A673 (cell line): ENCODE results near the gene OTOA.

Experiments
- EZH2 ChIP-seq: fragments of 200-600 bp; sonication (generic); IDR thresholded peaks from 2 replicates; pipeline ENCODE4 v1.6.1; 2017; ENCODE audit warnings: borderline replicate concordance, low read depth, mild to moderate bottlenecking, mixed read lengths, antibody characterized with exemption, low read length; ENCODE audit not compliant: poor library complexity, severe bottlenecking
- TF ChIP-seq, protein P1 (sequence below): fragments of 300-800, 200-600 bp; sonication (generic); conservative IDR thresholded peaks from 2 replicates; pipeline ENCODE4 v1.5.1; 2017; ENCODE audit warnings: low read depth, mild to moderate bottlenecking, antibody characterized with exemption, low read length, moderate library complexity, mixed read lengths

DNA sequence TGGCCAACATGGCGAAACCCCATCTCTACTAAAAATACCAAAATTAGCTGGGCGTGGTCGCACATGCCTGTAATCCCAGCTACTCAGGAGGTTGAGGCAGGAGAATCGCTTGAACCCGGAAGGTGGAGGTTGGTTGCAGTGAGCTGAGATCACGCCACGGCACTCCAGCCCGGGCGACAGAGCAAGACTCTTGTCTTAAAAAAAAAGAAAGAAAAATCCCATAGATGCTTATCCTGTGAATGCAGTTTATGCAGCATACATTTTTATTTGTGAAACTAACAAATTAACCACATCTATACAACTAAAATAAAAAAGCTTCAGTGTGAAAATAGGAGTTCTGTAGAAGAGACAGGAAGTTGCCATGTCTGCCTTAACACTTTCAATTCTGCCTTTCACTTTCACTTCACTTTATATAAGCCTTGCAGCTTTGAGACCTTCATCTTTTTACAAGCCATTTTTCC is 18.5 kb upstream of the OTOA start:
- TF ChIP-seq, protein P1, sequence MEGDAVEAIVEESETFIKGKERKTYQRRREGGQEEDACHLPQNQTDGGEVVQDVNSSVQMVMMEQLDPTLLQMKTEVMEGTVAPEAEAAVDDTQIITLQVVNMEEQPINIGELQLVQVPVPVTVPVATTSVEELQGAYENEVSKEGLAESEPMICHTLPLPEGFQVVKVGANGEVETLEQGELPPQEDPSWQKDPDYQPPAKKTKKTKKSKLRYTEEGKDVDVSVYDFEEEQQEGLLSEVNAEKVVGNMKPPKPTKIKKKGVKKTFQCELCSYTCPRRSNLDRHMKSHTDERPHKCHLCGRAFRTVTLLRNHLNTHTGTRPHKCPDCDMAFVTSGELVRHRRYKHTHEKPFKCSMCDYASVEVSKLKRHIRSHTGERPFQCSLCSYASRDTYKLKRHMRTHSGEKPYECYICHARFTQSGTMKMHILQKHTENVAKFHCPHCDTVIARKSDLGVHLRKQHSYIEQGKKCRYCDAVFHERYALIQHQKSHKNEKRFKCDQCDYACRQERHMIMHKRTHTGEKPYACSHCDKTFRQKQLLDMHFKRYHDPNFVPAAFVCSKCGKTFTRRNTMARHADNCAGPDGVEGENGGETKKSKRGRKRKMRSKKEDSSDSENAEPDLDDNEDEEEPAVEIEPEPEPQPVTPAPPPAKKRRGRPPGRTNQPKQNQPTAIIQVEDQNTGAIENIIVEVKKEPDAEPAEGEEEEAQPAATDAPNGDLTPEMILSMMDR = no peak
- no peak for TF ChIP-seq EZH2
